Adrenal gland (tissue), 12 donors: ENCODE measurements around the gene AGAP1. TPM values are rescaled to one million over a fixed set of nuclear protein-coding genes. Genes with fewer than 3 reads are reported as not detected.

Experiments
- DNase-seq, 7 donors: peaks; one replicate each; pipeline ENCODE4 v3.0.0-alpha.2; 2019 to 2020
- H3K27ac ChIP-seq, 5 donors: fragments of 200-600 bp; sonication (generic) in 4 of 5; 1 replicate in 3 of 5; 2 replicates in 2 of 5; pipeline versions ENCODE4 v1.5.1 to v1.8.0; 2016 to 2020; ENCODE audit warnings: mild to moderate bottlenecking in 1 of 5
- H3K27me3 ChIP-seq: fragments of 200-600 bp; 2 replicates; pipeline ENCODE4 v1.8.0; 2021
- H3K36me3 ChIP-seq, 2 donors: fragments of 200-600 bp; replicated peaks in 1 of 2; 1 replicate in 1 of 2; 2 replicates in 1 of 2; pipeline versions ENCODE4 v1.5.1 to v1.8.0; 2018 to 2022
- H3K4me1 ChIP-seq, 2 donors: fragments of 200-600 bp; replicated peaks in 1 of 2; 1 replicate in 1 of 2; 2 replicates in 1 of 2; pipeline versions ENCODE4 v1.5.1 to v1.8.0; 2018 to 2021
- H3K4me3 ChIP-seq, 4 donors: fragments of 200-600 bp; sonication (generic) in 3 of 4; one replicate each; pipeline ENCODE4 v1.5.1; 2016 to 2018
- H3K9me3 ChIP-seq, 3 donors: fragments of 200-600 bp; sonication (generic) in 1 of 3; replicated peaks in 1 of 3; 1 replicate in 2 of 3; 2 replicates in 1 of 3; pipeline versions ENCODE4 v1.5.1 to v1.8.0; 2016 to 2021
- CTCF ChIP-seq, 6 experiments: fragments of 450-650 bp in 4 of 6; fragments of 200-600 bp in 2 of 6; sonication (generic) in 1 of 6; IDR thresholded peaks; 1 replicate in 5 of 6; 2 replicates in 1 of 6; pipeline versions ENCODE4 v1.5.1 to v1.8.0; 2016 to 2021; ENCODE audit warnings: antibody characterized with exemption in 6 of 6, mild to moderate bottlenecking in 2 of 6, moderate library complexity in 1 of 6
- POLR2A ChIP-seq, 2 donors: fragments of 450-650 bp; IDR thresholded peaks; one replicate each; pipeline ENCODE4 v1.6.1; 2017; ENCODE audit warnings: antibody characterized with exemption in 2 of 2, mild to moderate bottlenecking in 2 of 2, moderate library complexity in 1 of 2
- WGBS, 4 donors: extraction: QIAGEN DNeasy Blood & Tissue Kit in 2 of 4; methylation state at CpG; one replicate each; pipeline versions ENCODE4 v1.1.5 to v1.1.7; 2013 to 2017; 5-methylcytosine and 5-hydroxymethylcytosine counted together
- intact Hi-C, 2 donors: fragments of 100-400 bp; cut with DNase I; formaldehyde crosslinking; loops; one replicate each; pipeline versions ENCODE4 v1.14.1 to v1.15.0; 2022 to 2023
- polyA plus RNA-seq, 3 donors: library from polyadenylated mRNA; stranded (reverse); fragments of 200-250 nt in 2 of 3; fragments of 350-450 nt in 1 of 3; fragmentation: Illumina TruSeq in 1 of 3; extraction: RNeasy Lipid Tissue Mini Kit (QIAGEN cat#74804) in 1 of 3; gene quantifications; one replicate each; pipeline ENCODE4 v1.2.3, GENCODE V29; 2013 to 2014
- total RNA-seq, 9 donors: library from RNA; depleted of rRNA in 4 of 9; stranded (reverse); fragments of >200 nt in 4 of 9; fragments of 120-200 nt in 1 of 9; fragmentation: NEBNext Ultra II Directional in 1 of 9; extraction: Animal tissue kit (Norgen Biotek cat#: 25700) in 1 of 9; gene quantifications; one replicate each; pipeline versions ENCODE4 v1.1.0 to v1.2.4, GENCODE V29; 2013 to 2023
- donor health status: healthy with polysubstance abuse.
- donor health status: Bipolar disorder and iron deficiency.
- donor health status: DM: yes; HTN: yes; CAD: no.
- donor health status: DM: no; HTN: no; CAD: no.
- donor health status: DM: no; HTN: no; CAD: no.
- donor health status: DM: yes; HTN: yes; CAD: no.

Gene AGAP1
- total and polyA plus RNA-seq, 12 donors: 5.3 to 29.6 (median 17.7) TPM

GRCh38 chr2:236169741-236170589 lies 676.1 kb downstream of the AGAP1 start:
- intact Hi-C loops: no loop called here

GRCh38 chr2:236170590-236171165 lies 676.8 kb downstream of the AGAP1 start:
- 7 to 15% (median 10%) methylated on average over 18 to 21 of the region's 21 CpGs for WGBS, 4 donors
- no peak for DNase-seq
- Histone ChIP-seq H3K9me3 (no peaks in the 10 kb centered on the region), H3K4me3 (no peak overlapping the region), H3K36me3 (no peaks in the 10 kb centered on the region), H3K27me3 (peaks cover 88% of the 10 kb centered on the region), H3K27ac (no peak overlapping the region), H3K4me1 (peaks cover 13 to 22% of the 10 kb centered on the region in 2 donors)
- intact Hi-C loops: no loop called here
- TF ChIP-seq CTCF (IDR thresholded peaks at IDR 0.05) (no peak), POLR2A (IDR thresholded peaks at IDR 0.05) (no peak)

More at GRCh38 chr2:236169741-236170589, 676.1 kb downstream of the AGAP1 start:
- Histone ChIP-seq H3K4me3 (no peak overlapping the region), H3K4me1 (peaks cover 13 to 22% of the 10 kb centered on the region in 2 donors), H3K9me3 (no peaks in the 10 kb centered on the region), H3K36me3 (no peaks in the 10 kb centered on the region), H3K27me3 (peaks cover 93% of the 10 kb centered on the region), H3K27ac (no peak overlapping the region)
- DNase-seq: no peak
- WGBS, 4 donors: 6 to 12% (median 7%) methylated on average over 35 to 38 of the region's 38 CpGs
- TF ChIP-seq POLR2A (IDR thresholded peaks at IDR 0.05) (no peak), CTCF (IDR thresholded peaks at IDR 0.05) (no peak)

GRCh38 chr2:236171181-236171679 lies 677.4 kb downstream of the AGAP1 start:
- Histone ChIP-seq H3K27ac (no peak overlapping the region), H3K9me3 (no peaks in the 10 kb centered on the region), H3K4me3 (no peak overlapping the region), H3K4me1 (peaks cover 13 to 17% of the 10 kb centered on the region in 2 donors), H3K27me3 (peaks cover 82% of the 10 kb centered on the region), H3K36me3 (no peaks in the 10 kb centered on the region)
- DNase-seq: no peak
- intact Hi-C loops: no loop called here
- WGBS, 4 donors: 5 to 7% (median 6%) methylated on average over 15 to 27 of the region's 27 CpGs
- no peak for TF ChIP-seq POLR2A (IDR thresholded peaks at IDR 0.05)
- no peak for TF ChIP-seq CTCF (IDR thresholded peaks at IDR 0.05)

- no peak overlapping the region for H3K4me3 ChIP-seq
- H3K27me3 ChIP-seq: peaks cover 82% of the 10 kb centered on the region
- 11 to 16% (median 12%) methylated on average over 14 to 16 of the region's 16 CpGs for WGBS, 4 donors
- intact Hi-C loops: no loop called here
- TF ChIP-seq CTCF (IDR thresholded peaks at IDR 0.05) (no peak), POLR2A (IDR thresholded peaks at IDR 0.05) (no peak)
- no peaks in the 10 kb centered on the region for H3K36me3 ChIP-seq
- DNase-seq: no peak
- no peaks in the 10 kb centered on the region for H3K9me3 ChIP-seq
- H3K4me1 ChIP-seq: peaks cover 11 to 13% of the 10 kb centered on the region in 2 donors
- no peak overlapping the region for H3K27ac ChIP-seq
These were observed 677.9 kb downstream of the AGAP1 start for GRCh38 chr2:236171680-236172254.
